GM12872 (cell line): ENCODE results near the gene R3HDM2.

Experiments
- TF ChIP-seq, protein P1 (sequence below): IDR thresholded peaks from 3 replicates; pipeline ENCODE4 v1.5.1; 2011; ENCODE audit warnings: low read depth, mild to moderate bottlenecking, low read length, moderate library complexity; ENCODE audit not compliant: insufficient read depth

The R3HDM2 gene

GRCh38 chr12:57369202-57369601, 61.6 kb downstream of the R3HDM2 start:
- TF ChIP-seq, protein P1, sequence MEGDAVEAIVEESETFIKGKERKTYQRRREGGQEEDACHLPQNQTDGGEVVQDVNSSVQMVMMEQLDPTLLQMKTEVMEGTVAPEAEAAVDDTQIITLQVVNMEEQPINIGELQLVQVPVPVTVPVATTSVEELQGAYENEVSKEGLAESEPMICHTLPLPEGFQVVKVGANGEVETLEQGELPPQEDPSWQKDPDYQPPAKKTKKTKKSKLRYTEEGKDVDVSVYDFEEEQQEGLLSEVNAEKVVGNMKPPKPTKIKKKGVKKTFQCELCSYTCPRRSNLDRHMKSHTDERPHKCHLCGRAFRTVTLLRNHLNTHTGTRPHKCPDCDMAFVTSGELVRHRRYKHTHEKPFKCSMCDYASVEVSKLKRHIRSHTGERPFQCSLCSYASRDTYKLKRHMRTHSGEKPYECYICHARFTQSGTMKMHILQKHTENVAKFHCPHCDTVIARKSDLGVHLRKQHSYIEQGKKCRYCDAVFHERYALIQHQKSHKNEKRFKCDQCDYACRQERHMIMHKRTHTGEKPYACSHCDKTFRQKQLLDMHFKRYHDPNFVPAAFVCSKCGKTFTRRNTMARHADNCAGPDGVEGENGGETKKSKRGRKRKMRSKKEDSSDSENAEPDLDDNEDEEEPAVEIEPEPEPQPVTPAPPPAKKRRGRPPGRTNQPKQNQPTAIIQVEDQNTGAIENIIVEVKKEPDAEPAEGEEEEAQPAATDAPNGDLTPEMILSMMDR = no peak

DNA sequence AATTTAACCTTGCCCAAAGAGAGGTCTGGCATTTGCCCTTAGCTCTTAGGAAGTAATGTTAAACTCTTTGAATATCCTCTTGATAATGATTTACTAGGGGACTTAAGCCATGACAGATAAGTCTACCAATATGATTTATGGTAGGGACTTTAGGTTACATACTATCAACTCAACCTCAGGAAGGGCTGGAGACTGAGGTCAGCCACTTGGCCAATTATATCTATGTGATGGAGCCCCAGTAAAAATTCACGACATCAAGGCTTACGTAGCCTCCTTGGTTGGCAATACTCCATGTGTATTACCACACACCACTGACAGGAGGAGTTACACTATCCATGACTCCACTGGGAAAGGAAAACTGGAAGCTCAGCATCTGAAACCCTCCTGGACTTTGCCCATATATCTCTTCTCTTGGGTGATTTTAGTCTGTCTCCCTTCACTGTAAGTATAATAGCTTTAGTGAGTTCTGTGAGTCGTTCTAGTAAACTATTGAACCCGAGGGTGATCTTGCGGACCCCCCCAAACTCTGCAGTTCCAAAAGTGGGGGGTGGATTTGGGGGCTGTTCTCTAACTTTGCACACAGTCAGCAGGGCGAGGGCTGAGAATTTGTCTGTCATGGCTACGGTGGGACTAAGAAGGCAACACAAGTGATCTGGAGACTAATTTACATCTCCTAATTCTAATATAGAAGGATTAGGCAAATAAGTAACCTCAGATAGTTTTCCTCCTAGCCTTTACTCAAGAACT, 62.3 kb downstream of the R3HDM2 start:
- TF ChIP-seq, protein P1 = no peak

DNA sequence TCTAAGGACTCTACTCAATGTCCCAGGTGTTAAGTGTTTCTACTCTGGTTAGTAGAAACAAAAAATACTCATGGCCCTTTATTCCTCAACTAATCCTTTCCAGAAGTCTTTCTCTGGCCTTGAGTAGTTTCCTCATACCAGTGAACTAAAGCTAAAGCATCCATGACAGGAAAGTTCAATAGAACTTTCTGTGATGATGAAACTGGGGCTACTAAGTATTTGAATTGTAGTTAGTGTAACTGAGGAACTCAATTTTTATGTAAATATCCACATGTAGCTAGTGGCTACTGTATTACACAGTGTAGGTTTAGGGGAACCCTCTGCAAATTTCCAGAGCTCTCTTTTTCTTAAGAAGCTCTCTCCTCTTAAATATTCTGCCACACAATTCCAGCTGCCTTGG, 63.7 kb downstream of the R3HDM2 start:
- TF ChIP-seq, protein P1 = no peak

GRCh38 chr12:57366315-57366714, 64.5 kb downstream of the R3HDM2 start:
- TF ChIP-seq, protein P1 = no peak

DNA sequence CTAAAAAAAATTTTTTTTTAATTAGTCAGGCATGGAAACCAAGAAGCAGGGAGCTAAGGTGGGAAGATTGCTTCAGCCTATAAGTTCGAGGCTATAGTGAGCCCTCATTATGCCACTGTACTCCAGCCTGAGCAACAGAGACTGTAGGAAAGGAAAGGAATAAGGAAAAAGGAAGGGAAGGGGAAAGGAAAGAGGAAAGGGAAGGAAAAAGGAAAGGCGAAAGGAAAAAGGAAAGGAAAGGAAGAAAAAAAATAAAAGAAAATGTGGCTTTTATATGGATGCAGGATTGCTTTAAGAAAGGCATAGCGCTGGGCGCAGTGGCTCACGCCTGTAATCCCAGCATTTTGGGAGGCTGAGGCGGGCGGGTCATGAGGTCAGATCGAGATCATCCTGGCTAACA, 70.4 kb downstream of the R3HDM2 start:
- TF ChIP-seq, protein P1 = no peak

DNA sequence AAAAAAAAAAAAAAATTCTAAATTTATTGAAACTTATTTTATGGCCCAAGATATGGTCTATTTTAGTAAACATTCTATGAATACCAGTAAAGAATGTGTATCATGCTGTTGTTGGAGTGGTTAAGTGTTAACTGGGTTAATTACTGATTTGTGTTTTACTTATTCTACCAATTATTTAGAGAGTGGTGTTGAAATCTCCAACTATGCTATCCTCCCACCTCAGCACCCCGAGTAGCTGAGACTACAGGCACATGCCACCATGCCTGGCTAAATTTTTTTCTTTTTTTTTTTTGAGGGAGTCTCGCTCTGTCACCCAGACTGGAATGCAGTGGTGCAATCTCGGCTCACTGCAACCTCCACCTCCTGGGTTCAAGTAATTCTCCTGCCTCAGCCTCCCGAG, 72.2 kb downstream of the R3HDM2 start:
- TF ChIP-seq, protein P1 = no peak

DNA sequence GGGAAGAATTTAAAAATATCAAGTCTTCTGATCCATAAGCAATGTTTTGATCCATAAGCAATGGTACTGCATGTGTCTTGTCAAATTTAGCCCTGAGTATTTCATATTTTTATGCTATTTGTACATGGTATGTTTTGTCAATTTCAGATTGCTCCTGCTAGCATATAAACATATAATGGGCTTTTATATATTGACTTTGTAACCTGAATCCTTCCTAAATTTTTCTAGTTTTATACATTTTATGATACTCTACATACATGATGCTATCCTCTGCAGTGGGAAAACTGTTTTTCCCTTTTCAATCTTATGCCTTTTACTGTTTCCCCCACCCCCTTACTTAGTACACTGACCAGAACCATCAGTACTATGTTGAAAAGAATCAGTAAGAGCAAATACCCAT, 75.1 kb downstream of the R3HDM2 start:
- TF ChIP-seq, protein P1 = no peak
